Measurements from ENCODE around the gene NKIRAS1.

- TF ChIP-seq, protein P1, sequence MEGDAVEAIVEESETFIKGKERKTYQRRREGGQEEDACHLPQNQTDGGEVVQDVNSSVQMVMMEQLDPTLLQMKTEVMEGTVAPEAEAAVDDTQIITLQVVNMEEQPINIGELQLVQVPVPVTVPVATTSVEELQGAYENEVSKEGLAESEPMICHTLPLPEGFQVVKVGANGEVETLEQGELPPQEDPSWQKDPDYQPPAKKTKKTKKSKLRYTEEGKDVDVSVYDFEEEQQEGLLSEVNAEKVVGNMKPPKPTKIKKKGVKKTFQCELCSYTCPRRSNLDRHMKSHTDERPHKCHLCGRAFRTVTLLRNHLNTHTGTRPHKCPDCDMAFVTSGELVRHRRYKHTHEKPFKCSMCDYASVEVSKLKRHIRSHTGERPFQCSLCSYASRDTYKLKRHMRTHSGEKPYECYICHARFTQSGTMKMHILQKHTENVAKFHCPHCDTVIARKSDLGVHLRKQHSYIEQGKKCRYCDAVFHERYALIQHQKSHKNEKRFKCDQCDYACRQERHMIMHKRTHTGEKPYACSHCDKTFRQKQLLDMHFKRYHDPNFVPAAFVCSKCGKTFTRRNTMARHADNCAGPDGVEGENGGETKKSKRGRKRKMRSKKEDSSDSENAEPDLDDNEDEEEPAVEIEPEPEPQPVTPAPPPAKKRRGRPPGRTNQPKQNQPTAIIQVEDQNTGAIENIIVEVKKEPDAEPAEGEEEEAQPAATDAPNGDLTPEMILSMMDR (IDR thresholded peaks at IDR 0.05), result no peak
- TF ChIP-seq POLR2A (IDR thresholded peaks at IDR 0.05; ENCODE audit: low read depth), result no peak
Measured at GRCh38 chr3:23879485-23879884, 37.3 kb downstream of the NKIRAS1 start.

Measured in esophagus muscularis mucosa (tissue), 3 donors.